HUES6 (cell line): ENCODE results near the gene ARPC5.

Experiments used
- H3K27ac ChIP-seq: 2 replicates; pipeline ENCODE4 v1.7.0; 2013; ENCODE audit warnings: low read depth, mild to moderate bottlenecking, low read length, inconsistent platforms
- H3K27me3 ChIP-seq: 2 replicates; pipeline ENCODE4 v1.6.1; 2013; ENCODE audit warnings: low read length; ENCODE audit not compliant: control insufficient read depth, insufficient read depth
- H3K36me3 ChIP-seq: 2 replicates; pipeline ENCODE4 v1.6.1; 2013; ENCODE audit warnings: low read length; ENCODE audit not compliant: control insufficient read depth, insufficient read depth
- H3K4me1 ChIP-seq: 2 replicates; pipeline ENCODE4 v1.6.1; 2013; ENCODE audit warnings: low read length; ENCODE audit not compliant: control insufficient read depth, insufficient read depth
- H3K4me3 ChIP-seq: 2 replicates; pipeline ENCODE4 v1.5.1; 2013; ENCODE audit warnings: low read depth, low read length
- H3K9ac ChIP-seq: one replicate; pipeline ENCODE4 v1.6.1; 2013; ENCODE audit warnings: mild to moderate bottlenecking, low read length
- H3K9me3 ChIP-seq: 2 replicates; pipeline ENCODE4 v1.6.1; 2013; ENCODE audit warnings: low read depth, low read length; ENCODE audit not compliant: control insufficient read depth, insufficient read depth

ARPC5 gene

DNA sequence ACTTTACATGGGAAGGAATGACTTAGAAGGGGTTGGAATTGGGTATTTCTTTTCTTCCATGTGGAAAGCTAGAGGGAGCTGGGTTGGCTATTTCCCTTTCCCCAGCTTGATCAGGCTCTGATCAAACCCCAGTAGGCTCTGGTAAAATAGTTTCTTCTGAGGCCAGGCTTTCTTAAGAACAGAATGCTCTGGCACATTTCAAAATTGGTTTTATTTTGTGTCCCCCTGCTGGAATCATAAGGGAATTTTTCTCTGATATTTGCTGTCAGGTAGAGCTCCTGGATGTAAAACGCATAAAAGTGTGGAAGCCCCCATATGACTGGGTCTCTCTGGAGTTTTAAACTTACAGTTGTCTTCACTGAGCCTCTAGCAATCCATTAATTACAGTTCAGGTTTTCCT, 34.6 kb upstream of the ARPC5 start:
- H3K9me3 ChIP-seq: peaks cover 8% of the 10 kb centered on the region
- no peaks in the 10 kb centered on the region for H3K4me1 ChIP-seq
- no peak overlapping the region for H3K4me3 ChIP-seq
- H3K9ac ChIP-seq: no peak overlapping the region
- H3K27ac ChIP-seq: no peak overlapping the region
- H3K36me3 ChIP-seq: no peaks in the 10 kb centered on the region
- H3K27me3 ChIP-seq: no peaks in the 10 kb centered on the region

DNA sequence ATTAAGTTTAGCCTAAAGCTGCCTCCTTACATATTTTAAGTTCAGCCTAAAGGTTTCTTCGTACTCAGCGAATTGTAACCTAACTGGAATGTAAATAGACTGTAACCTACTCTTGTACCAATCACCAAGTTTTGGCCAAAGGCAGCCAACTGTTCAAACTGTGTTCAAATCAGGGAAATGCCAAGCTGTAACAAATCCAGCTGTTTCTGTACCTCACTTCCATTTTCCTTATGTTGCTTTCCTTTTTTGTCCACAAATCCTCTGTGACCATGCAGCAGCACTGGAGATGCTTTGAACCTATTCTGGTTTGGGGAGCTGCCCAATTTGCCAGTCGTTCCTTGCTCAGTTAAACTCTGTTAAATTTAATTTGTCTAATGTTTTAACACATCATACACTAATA, 20.8 kb upstream of the ARPC5 start:
- Histone ChIP-seq H3K4me3 (no peak overlapping the region), H3K27ac (no peak overlapping the region), H3K36me3 (no peaks in the 10 kb centered on the region), H3K4me1 (no peaks in the 10 kb centered on the region), H3K9me3 (no peaks in the 10 kb centered on the region), H3K9ac (no peak overlapping the region), H3K27me3 (no peaks in the 10 kb centered on the region)

GRCh38 chr1:183655562-183656075, 20.0 kb upstream of the ARPC5 start:
- no peak overlapping the region for H3K27ac ChIP-seq
- H3K27me3 ChIP-seq: no peaks in the 10 kb centered on the region
- H3K9me3 ChIP-seq: no peaks in the 10 kb centered on the region
- no peak overlapping the region for H3K9ac ChIP-seq
- H3K36me3 ChIP-seq: no peaks in the 10 kb centered on the region
- H3K4me1 ChIP-seq: no peaks in the 10 kb centered on the region
- H3K4me3 ChIP-seq: no peak overlapping the region

DNA sequence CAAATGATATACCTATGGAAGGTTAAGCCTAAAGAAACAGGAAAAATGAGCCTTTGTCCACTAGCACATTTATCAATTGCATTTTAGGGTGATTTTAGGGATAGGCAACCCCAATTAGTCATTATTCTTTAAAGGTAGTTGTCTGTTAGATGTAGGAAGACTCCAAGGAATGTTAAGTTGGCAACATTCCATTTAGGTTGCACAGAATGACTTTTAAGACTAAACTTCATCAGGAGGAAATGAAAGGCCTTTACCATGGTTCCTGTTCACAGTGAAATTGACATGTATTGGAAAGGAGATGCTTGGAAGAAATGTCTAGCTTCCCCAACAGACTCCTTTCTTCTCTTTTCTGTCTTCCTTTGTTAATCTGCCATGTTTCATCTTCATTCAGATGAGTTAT, 19.1 kb upstream of the ARPC5 start:
- Histone ChIP-seq H3K4me3 (no peak overlapping the region), H3K9me3 (no peaks in the 10 kb centered on the region), H3K9ac (no peak overlapping the region), H3K4me1 (no peaks in the 10 kb centered on the region), H3K27ac (no peak overlapping the region), H3K27me3 (no peaks in the 10 kb centered on the region), H3K36me3 (no peaks in the 10 kb centered on the region)

DNA sequence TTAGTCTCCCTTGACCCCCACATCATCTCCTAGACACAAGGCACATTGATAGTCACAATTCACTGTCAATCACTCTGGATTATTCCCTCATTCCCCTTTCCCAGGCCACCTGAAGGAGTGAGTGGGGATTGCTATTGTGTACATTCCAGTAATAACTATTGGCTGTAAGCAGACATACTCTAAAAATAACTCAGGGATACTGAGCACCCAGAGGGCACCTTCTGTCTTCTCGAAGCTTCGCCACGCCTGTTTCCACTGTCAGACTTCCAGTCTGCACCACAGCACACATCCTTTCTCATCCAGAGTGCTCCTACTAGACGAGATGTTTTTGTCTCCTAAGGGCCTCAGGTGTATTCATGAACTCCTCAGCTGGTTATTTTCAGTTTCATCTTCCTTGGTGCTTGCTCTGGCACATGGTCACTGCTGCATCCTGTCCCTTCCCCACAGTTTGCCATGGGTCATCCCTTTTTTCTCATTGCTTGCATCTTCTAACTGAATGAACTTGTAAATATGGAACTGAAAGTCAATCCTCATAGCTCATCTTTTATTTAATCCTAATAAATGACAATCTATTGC, 18.4 kb upstream of the ARPC5 start:
- no peak overlapping the region for H3K27ac ChIP-seq
- H3K36me3 ChIP-seq: no peaks in the 10 kb centered on the region
- H3K4me1 ChIP-seq: no peaks in the 10 kb centered on the region
- H3K4me3 ChIP-seq: no peak overlapping the region
- H3K9me3 ChIP-seq: no peaks in the 10 kb centered on the region
- H3K9ac ChIP-seq: no peak overlapping the region
- H3K27me3 ChIP-seq: no peaks in the 10 kb centered on the region

DNA sequence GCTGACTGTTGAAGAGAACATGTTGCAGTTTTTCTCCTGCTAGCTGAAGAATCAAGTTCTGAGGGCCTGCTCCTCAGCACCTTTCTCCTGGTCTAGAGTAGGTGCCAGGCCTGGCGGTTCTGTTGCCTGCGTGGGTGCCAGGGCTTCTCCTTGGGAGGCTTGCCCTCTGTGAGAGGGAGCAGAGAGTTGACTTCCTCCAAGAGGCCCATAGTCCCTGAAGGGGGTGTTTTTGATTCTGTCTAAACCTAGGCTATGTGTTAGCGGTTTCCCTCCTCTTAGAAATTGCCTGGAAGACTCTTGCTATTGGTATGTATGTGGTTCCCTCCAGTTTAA, 17.8 kb upstream of the ARPC5 start:
- Histone ChIP-seq H3K4me1 (no peaks in the 10 kb centered on the region), H3K9ac (no peak overlapping the region), H3K27me3 (no peaks in the 10 kb centered on the region), H3K4me3 (no peak overlapping the region), H3K9me3 (no peaks in the 10 kb centered on the region), H3K36me3 (no peaks in the 10 kb centered on the region), H3K27ac (no peak overlapping the region)

DNA sequence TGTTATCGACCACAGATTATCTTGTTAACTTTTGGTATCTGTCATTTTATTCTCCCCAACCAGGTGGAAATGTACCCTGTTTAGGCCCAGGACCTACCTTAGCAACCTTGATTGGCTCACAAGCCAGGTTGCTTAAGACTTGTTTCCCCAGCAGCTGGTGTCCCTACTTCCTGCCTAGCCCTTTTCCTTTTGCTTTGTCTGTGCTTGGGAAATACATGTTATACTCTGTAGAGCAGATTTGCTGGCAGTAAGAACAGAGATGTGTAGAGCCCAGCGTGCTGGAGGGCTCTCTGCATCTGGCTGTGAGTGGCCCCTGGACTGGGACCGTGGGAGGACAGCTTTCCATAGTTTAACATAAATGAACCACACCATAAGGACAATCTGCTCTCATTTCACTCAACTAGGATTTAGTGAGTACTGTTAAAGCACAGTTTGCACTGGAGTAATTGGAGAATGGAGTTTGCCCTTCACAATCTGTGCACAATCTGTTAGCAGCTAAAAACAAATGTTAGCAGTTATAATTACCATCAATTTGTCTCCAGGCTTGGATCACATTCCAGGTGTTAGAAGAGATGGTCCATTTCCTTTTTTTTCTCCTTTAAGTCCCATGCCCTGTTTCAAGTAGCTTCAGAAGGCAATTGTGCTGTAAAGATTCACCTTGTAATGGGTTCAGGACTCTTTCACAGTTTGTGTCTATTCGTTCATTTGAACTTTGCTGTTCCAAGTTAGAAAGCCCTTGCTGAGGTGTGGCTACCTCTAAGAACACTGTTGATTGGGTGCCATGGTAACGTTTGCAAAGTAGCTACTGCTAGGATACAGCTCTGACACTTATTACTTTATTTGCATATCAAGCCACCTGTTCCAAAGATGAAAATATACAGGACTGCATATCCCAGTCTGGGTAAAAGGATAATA, 17.2 kb upstream of the ARPC5 start, which contains the start of gene APOBEC4:
Gene APOBEC4 (minus strand): TSS at position 770 of the 915 bp plus-strand sequence. CDS start 4,535 bp downstream, outside the sequence.
- no peaks in the 10 kb centered on the region for H3K4me1 ChIP-seq
- H3K9ac ChIP-seq: no peak within 1 kb of the TSS
- H3K9me3 ChIP-seq: no peaks in the 10 kb centered on the region
- no peak within 1 kb of the TSS for H3K4me3 ChIP-seq
- H3K27me3 ChIP-seq: no peaks in the 10 kb centered on the region
- H3K36me3 ChIP-seq: no peaks in the 10 kb centered on the region
- no peak within 1 kb of the TSS for H3K27ac ChIP-seq

- H3K4me3 ChIP-seq: no peak overlapping the region
- H3K9me3 ChIP-seq: no peaks in the 10 kb centered on the region
- H3K36me3 ChIP-seq: no peaks in the 10 kb centered on the region
- no peak overlapping the region for H3K27ac ChIP-seq
- H3K27me3 ChIP-seq: no peaks in the 10 kb centered on the region
- no peaks in the 10 kb centered on the region for H3K4me1 ChIP-seq
- H3K9ac ChIP-seq: no peak overlapping the region
Measured at GRCh38 chr1:183652107-183652506, 16.5 kb upstream of the ARPC5 start.

- no peak overlapping the region for H3K27ac ChIP-seq
- no peak overlapping the region for H3K4me3 ChIP-seq
- no peaks in the 10 kb centered on the region for H3K9me3 ChIP-seq
- H3K9ac ChIP-seq: no peak overlapping the region
- no peaks in the 10 kb centered on the region for H3K36me3 ChIP-seq
- no peaks in the 10 kb centered on the region for H3K27me3 ChIP-seq
- no peaks in the 10 kb centered on the region for H3K4me1 ChIP-seq
Measured at GRCh38 chr1:183651612-183652011, 16.0 kb upstream of the ARPC5 start.

DNA sequence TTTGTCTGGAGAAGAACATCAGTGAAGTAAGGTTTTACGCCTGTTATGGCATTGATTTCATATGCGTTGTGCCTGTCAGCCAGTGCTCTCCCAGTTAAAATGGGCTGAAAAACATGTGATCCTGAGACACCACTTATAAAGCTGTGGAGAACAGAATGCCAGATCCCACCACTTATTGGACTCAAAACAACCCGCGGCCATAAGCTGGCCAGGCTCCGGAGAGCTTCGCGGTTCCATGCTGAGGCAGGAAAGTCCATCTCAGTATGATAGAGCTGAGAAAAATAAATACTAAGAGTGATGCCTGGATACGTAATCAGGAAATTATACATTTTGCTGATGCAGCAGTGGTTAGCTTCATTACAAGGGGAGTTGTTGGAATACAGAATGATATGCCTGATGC, 12.5 kb upstream of the ARPC5 start:
- H3K9me3 ChIP-seq: no peaks in the 10 kb centered on the region
- H3K27me3 ChIP-seq: no peaks in the 10 kb centered on the region
- H3K27ac ChIP-seq: no peak overlapping the region
- H3K4me3 ChIP-seq: no peak overlapping the region
- no peaks in the 10 kb centered on the region for H3K4me1 ChIP-seq
- H3K36me3 ChIP-seq: no peaks in the 10 kb centered on the region
- no peak overlapping the region for H3K9ac ChIP-seq

GRCh38 chr1:183646776-183647175, 11.2 kb upstream of the ARPC5 start:
- Histone ChIP-seq H3K4me3 (no peak overlapping the region), H3K27me3 (no peaks in the 10 kb centered on the region), H3K9ac (no peak overlapping the region), H3K36me3 (no peaks in the 10 kb centered on the region), H3K4me1 (no peaks in the 10 kb centered on the region), H3K27ac (no peak overlapping the region), H3K9me3 (no peaks in the 10 kb centered on the region)
